H1 (cell line): ENCODE measurements around the gene SLN.

Experiments
- CTCF ChIP-seq, 3 experiments: IDR thresholded peaks; 1 replicate in 2 of 3; 2 replicates in 1 of 3; pipeline versions ENCODE4 v1.5.1 to v1.6.1; 2011; ENCODE audit warnings: low read length in 3 of 3, mild to moderate bottlenecking in 3 of 3, inconsistent platforms in 2 of 3, low read depth in 1 of 3, moderate library complexity in 1 of 3; ENCODE audit not compliant: insufficient read depth in 1 of 3; ENCODE audit errors: control extremely low read depth in 1 of 3
- SP2 ChIP-seq: IDR thresholded peaks from 2 replicates; pipeline ENCODE4 v1.6.1; 2012; ENCODE audit warnings: mild to moderate bottlenecking, low read length, inconsistent platforms

- TF ChIP-seq CTCF (IDR thresholded peaks at IDR 0.05; ENCODE audit: control extremely low read depth in 1 of 3, insufficient read depth in 1 of 3, low read depth in 1 of 3, low read length in 3 of 3) (no peak), SP2 (no peak)
Observed at GRCh38 chr11:107699371-107700285, 12.2 kb downstream of the SLN start.
